Activated T-cell treated with anti-CD3 and anti-CD28 coated beads for 24 hours (primary cell): ENCODE data around the gene CTXN3.

Experiments used
- DNase-seq: peaks from one replicate; pipeline ENCODE4 v3.0.0-alpha.2; 2020; ENCODE audit warnings: low read depth

Gene CTXN3

GRCh38 chr5:127700237-127700766 lies 51.4 kb downstream of the CTXN3 start:
- DNase-seq = no peak

- no peak for DNase-seq
These were observed 53.6 kb downstream of the CTXN3 start for GRCh38 chr5:127702434-127702833.

GRCh38 chr5:127702926-127703561 lies 54.2 kb downstream of the CTXN3 start, which contains the start of gene CCDC192:
CCDC192 (plus strand) TSS chr5:127703391; CDS start chr5:127703446, 55 bp downstream.
- DNase-seq = no peak

GRCh38 chr5:127705120-127705892 lies 56.4 kb downstream of the CTXN3 start:
- no peak for DNase-seq

- DNase-seq = no peak
These were observed 57.8 kb downstream of the CTXN3 start for GRCh38 chr5:127706691-127707090.

GRCh38 chr5:127707209-127707608 lies 58.3 kb downstream of the CTXN3 start:
- DNase-seq = no peak
